PC-3 (cell line): ENCODE data around the gene FGFRL1. TPM values are rescaled to one million over a fixed set of nuclear protein-coding genes. Genes with fewer than 3 reads are reported as not detected.

Source experiments
- ATAC-seq: fragments of 200-7000 bp; cut with Tn5 transposase; 2 replicates; pipeline ENCODE4 v1.9.1; 2020; ENCODE audit warnings: mild to moderate bottlenecking, moderate library complexity
- BruUV-seq: library from RNA; stranded (reverse); fragments of 400-500 nt; replicated peaks from 2 replicates; lab custom pipeline; 2021; lab: Mats Ljungman, UMichigan
- CTCF ChIA-PET: fragments of 300-600 bp; sonication (Branson Sonifier 250); formaldehyde crosslinking; loops from one replicate; lab custom pipeline; 2022; ENCODE audit warnings: antibody characterized with exemption; lab: Charles Lee
- POLR2A ChIA-PET: fragments of 300-600 bp; sonication (Branson Sonifier 250); formaldehyde crosslinking; loops from one replicate; lab custom pipeline; 2022; ENCODE audit warnings: antibody characterized with exemption; ENCODE audit not compliant: unreplicated experiment; lab: Charles Lee
- DNase-seq: peaks from one replicate; pipeline ENCODE4 v3.0.0-alpha.2; 2015
- H2AFZ ChIP-seq: fragments of 300-600 bp; sonication (generic); 2 replicates; pipeline ENCODE4 v1.6.0; 2016; ENCODE audit warnings: antibody characterized with exemption, low read length
- H3F3A ChIP-seq: fragments of 300-600 bp; sonication (generic); one replicate; pipeline ENCODE4 v1.6.0; 2017; ENCODE audit warnings: antibody characterized with exemption, low read length, control low read depth, mild to moderate bottlenecking; ENCODE audit not compliant: unreplicated experiment
- H3K27ac ChIP-seq: fragments of 300-600 bp; sonication (generic); 2 replicates; pipeline ENCODE4 v1.5.1; 2016; ENCODE audit warnings: mild to moderate bottlenecking, low read length
- H3K27me3 ChIP-seq: fragments of 300-600 bp; sonication (generic); 2 replicates; pipeline ENCODE4 v1.6.1; 2016; ENCODE audit warnings: low read length, mixed read lengths
- H3K36me3 ChIP-seq: fragments of 300-600 bp; sonication (generic); 2 replicates; pipeline ENCODE4 v1.6.1; 2016; ENCODE audit warnings: low read depth, mixed run types, low read length, mixed read lengths
- H3K4me1 ChIP-seq: fragments of 300-600 bp; sonication (generic); 2 replicates; pipeline ENCODE4 v1.5.1; 2016; ENCODE audit warnings: low read length; ENCODE audit not compliant: insufficient read depth
- H3K4me2 ChIP-seq: fragments of 300-600 bp; sonication (generic); 2 replicates; pipeline ENCODE4 v1.6.0; 2016; ENCODE audit warnings: low read length
- H3K4me3 ChIP-seq: fragments of 300-600 bp; sonication (generic); 2 replicates; pipeline ENCODE4 v1.5.1; 2016; ENCODE audit warnings: mild to moderate bottlenecking, low read length, mixed read lengths
- H3K79me2 ChIP-seq: fragments of 300-600 bp; sonication (generic); 2 replicates; pipeline ENCODE4 v1.6.1; 2017; ENCODE audit warnings: low read length, mixed read lengths
- H3K9ac ChIP-seq: fragments of 300-600 bp; sonication (generic); 2 replicates; pipeline ENCODE4 v1.6.0; 2016; ENCODE audit warnings: mild to moderate bottlenecking, low read length
- H3K9me2 ChIP-seq: fragments of 300-600 bp; sonication (generic); replicated peaks from 2 replicates; pipeline ENCODE4 v1.6.1; 2016; ENCODE audit warnings: mixed run types, low read length, mixed read lengths
- H3K9me3 ChIP-seq: fragments of 300-600 bp; sonication (generic); 2 replicates; pipeline ENCODE4 v1.6.1; 2016; ENCODE audit warnings: low read length, mixed read lengths
- H4K20me1 ChIP-seq: fragments of 300-600 bp; sonication (generic); 2 replicates; pipeline ENCODE4 v1.6.1; 2016; ENCODE audit warnings: low read length, mixed read lengths
- EZH2 ChIP-seq: fragments of 300-600 bp; sonication (generic); IDR thresholded peaks from one replicate; pipeline ENCODE4 v1.6.1; 2017; ENCODE audit warnings: antibody characterized with exemption, mild to moderate bottlenecking, low read length; ENCODE audit not compliant: unreplicated experiment
- EZH2phosphoT487 ChIP-seq: fragments of 300-600 bp; sonication (generic); IDR thresholded peaks from 2 replicates; pipeline ENCODE4 v1.6.1; 2018; ENCODE audit warnings: mild to moderate bottlenecking, antibody characterized with exemption, low read length, borderline replicate concordance
- intact Hi-C: fragments of 100-400 bp; cut with micrococcal nuclease; formaldehyde crosslinking; loops from 2 replicates; pipeline ENCODE4 v1.9.0; 2023
- total RNA-seq: library from RNA; depleted of rRNA; stranded (reverse); fragments of >200 nt; gene quantifications from 2 replicates; pipeline ENCODE4 v1.2.3, GENCODE V29; 2014
- TF ChIP-seq, protein P1 (sequence below): fragments of 300-600 bp; sonication (generic); conservative IDR thresholded peaks from 2 replicates; pipeline ENCODE4 v1.5.1; 2017; ENCODE audit warnings: antibody characterized with exemption, low read depth, mild to moderate bottlenecking, low read length

The FGFRL1 gene
- total RNA-seq, 1 experiment from 2014 or later: 31.2 TPM

DNA sequence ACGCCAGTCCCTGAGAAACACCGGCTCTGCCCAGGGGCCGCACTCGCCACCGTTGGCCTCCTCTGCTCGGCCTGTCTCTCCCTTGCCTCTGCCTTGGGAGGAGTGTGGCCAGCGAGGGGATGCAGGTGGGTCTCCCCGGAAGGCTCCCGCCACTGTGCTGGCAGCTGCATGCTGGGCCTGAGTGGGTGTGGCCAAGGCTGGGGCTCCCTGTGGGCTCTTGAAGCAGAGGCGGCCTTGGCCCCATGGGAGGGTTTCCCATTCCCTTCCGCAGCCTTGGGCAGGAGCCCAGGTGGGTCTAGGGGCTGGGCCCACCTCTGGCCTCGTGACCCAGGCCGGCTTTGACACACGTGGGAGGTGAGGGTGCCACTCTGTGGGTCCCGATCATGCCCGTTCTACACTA lies 19.1 kb downstream of the FGFRL1 start:
- no peak overlapping the region for H3K9ac ChIP-seq
- H3F3A ChIP-seq: no peaks in the 10 kb centered on the region
- no peak for TF ChIP-seq EZH2
- TF ChIP-seq EZH2phosphoT487: no peak
- TF ChIP-seq, protein P1, sequence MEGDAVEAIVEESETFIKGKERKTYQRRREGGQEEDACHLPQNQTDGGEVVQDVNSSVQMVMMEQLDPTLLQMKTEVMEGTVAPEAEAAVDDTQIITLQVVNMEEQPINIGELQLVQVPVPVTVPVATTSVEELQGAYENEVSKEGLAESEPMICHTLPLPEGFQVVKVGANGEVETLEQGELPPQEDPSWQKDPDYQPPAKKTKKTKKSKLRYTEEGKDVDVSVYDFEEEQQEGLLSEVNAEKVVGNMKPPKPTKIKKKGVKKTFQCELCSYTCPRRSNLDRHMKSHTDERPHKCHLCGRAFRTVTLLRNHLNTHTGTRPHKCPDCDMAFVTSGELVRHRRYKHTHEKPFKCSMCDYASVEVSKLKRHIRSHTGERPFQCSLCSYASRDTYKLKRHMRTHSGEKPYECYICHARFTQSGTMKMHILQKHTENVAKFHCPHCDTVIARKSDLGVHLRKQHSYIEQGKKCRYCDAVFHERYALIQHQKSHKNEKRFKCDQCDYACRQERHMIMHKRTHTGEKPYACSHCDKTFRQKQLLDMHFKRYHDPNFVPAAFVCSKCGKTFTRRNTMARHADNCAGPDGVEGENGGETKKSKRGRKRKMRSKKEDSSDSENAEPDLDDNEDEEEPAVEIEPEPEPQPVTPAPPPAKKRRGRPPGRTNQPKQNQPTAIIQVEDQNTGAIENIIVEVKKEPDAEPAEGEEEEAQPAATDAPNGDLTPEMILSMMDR: no peak
- CTCF ChIA-PET: no interaction called here
- POLR2A ChIA-PET: interaction anchor here (0.6 kb wide), 1 partner anchor 16 kb away, joined by 3 read pairs; no protein-coding TSS in a partner anchor
- DNase-seq: no peak
- intact Hi-C loops: no loop called here
- no peaks in the 10 kb centered on the region for H3K27me3 ChIP-seq
- peak; percentile 27; the same call in 1 of the 2 replicates for ATAC-seq
- no peaks in the 10 kb centered on the region for H3K9me2 ChIP-seq
- H4K20me1 ChIP-seq: no peaks in the 10 kb centered on the region
- no peaks in the 10 kb centered on the region for H3K9me3 ChIP-seq
- no peaks in the 10 kb centered on the region for H3K79me2 ChIP-seq
- no peaks in the 10 kb centered on the region; the same call in 1 of the 2 replicates for H3K4me1 ChIP-seq
- no TSS peak for BruUV-seq
- H2AFZ ChIP-seq: peak overlapping the region; percentile 50; the same call in 1 of the 2 replicates
- H3K36me3 ChIP-seq: no peaks in the 10 kb centered on the region
- peak overlapping the region; percentile 73 for H3K4me2 ChIP-seq
- H3K27ac ChIP-seq: no peak overlapping the region
- 0 out of 2 replicates have a peak overlapping the region, but pooled peaks have one; percentile 31 for H3K4me3 ChIP-seq

DNA sequence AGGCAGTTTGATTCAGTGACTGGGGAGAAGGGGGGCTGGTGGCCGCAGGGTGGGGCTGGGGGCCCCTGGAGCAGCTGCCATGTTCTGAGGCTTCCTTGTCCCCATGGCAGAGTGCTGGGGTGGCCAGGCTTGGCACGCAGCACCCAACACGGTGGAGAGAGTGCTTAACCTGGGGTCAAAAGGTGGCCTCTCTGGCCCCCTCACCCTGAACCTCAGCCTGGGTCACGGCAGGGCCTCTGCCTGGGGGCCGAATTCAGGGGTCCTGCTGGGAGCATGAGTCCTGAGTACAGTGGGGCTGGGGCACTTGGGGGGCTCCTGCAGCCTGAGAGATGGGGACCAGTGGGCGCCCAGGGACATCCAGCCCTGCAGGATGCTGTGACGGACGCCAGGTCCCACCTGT lies 19.9 kb downstream of the FGFRL1 start:
- Histone ChIP-seq H3K36me3 (no peaks in the 10 kb centered on the region), H3K4me2 (no peak overlapping the region), H3K4me1 (no peaks in the 10 kb centered on the region; the same call in 1 of the 2 replicates), H3K27me3 (no peaks in the 10 kb centered on the region), H3K9ac (no peak overlapping the region), H3K9me3 (no peaks in the 10 kb centered on the region), H4K20me1 (no peaks in the 10 kb centered on the region), H3F3A (no peaks in the 10 kb centered on the region), H3K9me2 (no peaks in the 10 kb centered on the region), H2AFZ (no peak overlapping the region), H3K27ac (no peak overlapping the region), H3K79me2 (no peaks in the 10 kb centered on the region), H3K4me3 (no peak overlapping the region)
- ChIA-PET CTCF (no interaction called here), POLR2A (interaction anchor here (0.6 kb wide), 1 partner anchor 15 kb away, joined by 3 read pairs; no protein-coding TSS in a partner anchor)
- TF ChIP-seq EZH2phosphoT487: no peak
- TF ChIP-seq, protein P1: no peak
- no peak for TF ChIP-seq EZH2
- intact Hi-C loops: no loop called here
- BruUV-seq: no TSS peak
- no peak for DNase-seq
- ATAC-seq: no peak
